SHP77 treated with DMSO at 0.1 percent for 48 hours (cell line): ENCODE data around the gene NCOA3.

Source experiments
- DNase-seq: peaks from one replicate; lab custom pipeline; 2025; lab: John Stamatoyannopoulos, UW

NCOA3 gene

DNA sequence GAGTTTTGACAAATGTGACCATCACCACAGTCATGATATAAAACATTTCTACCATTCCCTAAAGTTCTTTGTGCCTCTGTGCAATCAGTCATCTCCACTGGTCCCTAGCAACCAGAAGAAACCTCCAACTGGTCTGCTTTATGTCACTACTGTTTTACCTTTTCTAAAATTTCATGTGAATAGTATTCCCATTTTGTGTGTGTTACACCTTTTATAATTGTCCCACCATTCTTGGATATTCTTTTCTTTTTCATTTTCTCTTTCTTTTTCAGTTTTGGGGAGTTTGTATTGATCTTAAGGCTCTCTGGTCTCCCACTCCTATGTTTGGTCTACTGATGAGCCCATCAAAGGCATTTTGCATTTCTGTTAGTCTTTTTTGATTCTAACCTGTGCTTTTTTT is 95.4 kb downstream of the NCOA3 start:
- no peak for DNase-seq

DNA sequence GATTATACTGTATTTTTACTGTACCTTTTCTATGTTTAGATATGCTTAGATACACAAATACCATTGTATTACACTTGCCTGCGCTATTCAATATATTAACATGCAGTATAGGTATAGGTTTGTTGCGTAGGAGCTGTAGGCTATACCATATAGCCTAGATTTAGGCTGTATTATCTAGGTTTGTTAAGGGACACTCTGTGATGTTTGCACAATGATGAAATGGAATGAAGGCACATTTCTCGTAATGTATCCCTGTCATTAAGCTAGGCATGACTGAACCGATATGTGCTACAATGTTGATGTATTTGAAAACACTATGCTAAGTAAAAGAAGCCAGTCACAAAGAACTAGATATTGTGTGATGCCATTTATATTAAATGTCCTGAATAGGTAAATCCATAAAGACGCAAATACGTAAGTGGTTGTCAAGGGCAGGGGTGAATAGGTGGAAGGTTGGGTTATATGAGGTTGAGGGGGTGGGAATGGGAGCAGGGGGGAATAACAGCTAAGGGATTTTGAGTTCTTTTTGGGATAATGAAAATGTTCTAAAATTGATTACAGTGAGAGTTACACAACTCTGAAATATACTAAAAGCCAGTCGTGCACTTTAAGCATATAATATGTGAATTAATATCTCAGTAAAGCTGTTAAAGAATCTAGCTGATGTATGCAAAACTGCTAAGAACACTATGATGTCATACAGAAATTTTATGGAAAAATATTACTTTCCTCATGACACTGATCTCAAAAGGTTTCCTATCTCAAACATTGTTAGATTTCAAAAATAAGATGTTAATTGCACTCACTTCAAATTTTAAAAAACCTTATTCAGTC is 97.4 kb downstream of the NCOA3 start:
- no peak for DNase-seq

DNA sequence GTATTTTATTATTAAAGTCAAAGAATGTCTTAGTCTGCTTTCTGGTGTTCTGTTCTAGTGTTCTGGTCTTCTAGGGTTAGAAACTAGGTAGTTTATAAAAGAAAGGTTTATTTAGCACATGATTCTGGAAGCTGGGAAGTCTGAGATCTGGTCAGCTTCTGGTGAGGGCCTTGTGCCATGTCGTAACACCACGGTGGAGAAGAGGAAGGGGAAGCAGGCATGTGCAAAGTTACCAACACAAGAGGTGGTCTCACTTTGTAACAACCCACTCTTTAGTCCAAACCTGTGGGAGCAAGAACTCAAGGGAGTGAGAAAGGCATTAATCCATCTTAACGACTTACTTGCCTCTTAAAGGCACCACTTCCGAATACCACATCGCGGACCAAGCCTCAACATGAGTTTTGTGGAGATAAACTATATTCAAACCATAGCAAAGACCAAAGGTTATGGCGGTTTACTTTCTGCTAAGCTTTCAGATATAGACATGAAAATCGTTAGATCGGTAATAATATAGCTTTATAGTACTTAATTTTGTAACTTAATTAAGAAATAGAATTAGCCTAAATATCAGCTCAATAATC is 99.4 kb downstream of the NCOA3 start:
- no peak for DNase-seq

DNA sequence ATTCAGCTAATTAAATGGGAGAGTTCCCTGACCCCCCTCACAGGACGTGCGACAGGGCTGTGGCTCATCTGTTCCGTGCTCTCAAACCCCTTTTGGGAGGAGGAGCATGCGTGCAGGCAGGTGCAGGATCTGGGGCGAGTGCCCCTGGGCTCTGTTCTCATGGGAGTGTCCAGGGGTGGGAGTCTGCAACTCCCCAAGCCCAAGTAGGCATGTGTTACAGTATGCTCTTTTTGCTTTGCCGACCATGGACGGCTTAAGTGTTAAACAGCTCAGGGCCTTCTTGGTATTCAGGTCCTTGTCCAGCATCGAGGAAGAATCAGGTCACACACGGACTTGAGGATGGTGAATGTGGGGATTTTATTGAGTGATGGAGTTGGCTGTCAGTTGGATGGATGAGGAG is 101.6 kb downstream of the NCOA3 start:
- DNase-seq: no peak

DNA sequence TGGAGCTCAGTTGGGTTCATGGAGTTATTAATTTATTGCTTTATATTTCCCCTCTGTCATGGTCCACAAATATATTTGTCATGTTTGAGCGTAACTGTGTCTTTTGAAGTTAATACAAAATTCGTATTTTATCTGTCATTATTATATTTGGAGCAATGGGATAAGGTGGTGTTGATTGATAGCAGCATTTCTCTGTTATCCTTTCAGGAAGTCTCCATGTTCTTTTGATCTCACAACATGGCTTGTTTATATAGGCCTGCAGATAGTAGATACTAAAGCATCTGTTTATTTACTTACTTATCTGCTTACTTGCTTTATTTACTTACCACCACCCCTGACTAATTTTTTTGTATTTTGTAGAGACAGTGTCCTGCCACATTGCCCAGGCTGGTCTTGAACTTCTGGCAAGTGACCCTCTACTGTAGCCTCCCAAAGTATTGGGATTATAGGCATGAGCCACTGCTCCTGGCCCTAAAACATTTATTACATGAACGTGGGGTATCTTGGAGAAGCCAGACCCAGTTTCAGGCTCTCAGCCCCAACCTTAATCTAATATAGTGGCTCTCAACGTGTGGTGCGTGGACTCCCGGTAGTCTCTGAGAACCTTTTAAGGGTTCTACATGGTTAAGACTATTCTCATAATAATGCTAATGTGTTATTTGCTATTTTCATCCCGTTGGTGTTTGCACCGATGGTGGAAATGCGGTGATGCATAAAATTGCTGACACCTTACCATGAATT is 104.2 kb downstream of the NCOA3 start:
- no peak for DNase-seq

DNA sequence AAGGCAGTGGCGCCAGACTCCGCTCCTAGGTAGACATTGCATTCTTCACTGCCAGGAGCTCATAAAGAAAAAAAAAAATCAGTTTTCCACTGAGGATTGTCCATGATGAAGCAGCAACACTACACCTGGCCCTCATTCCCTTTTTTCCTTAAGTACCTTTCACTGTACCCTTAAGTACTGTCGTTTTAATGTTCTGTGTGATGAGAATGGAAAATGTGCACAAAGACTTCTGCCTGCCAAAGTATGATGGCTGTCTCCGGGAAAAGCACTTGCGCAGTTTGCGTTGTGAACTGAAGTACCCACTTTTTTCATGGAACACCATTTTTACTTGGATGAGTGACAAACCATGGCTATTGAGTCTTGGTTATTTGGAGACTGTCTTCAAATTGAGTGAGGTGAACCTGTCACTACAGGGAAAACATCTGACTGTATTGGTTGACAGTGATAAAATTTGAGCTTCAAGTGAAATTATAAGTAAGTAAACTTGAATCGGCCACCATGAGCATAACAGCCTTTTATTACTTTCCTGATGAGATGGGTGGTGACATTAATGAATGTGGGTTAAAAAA is 104.8 kb downstream of the NCOA3 start:
- no peak for DNase-seq

DNA sequence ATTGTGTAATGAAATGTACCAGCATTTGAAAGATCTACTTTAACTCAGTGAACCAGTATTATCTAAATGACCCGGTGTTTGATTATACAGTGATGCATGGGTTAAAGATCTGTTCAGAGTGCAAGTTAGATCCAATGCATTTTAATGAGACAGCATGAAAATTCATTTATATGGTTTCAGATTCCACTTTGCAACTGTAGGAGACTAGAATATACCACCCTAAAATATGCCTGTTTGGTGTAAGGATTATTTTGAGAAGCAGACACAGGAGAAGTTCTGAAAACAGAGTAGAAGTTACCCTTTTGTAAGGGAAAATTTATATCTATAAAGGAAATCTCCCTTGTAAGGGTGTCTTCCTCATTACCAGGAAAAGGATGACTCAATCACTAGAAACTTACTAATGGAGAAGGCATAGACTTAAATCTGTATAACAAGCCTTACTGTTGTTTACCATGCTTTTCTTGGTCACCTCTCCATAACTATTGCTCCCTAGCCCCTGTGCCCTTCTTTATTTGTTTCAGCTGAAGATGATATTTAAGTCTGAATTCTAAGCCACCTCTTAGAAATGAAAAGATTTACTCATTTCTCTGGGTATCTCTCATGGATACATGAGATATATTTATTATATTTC is 105.4 kb downstream of the NCOA3 start:
- no peak for DNase-seq

- no peak for DNase-seq
These were observed 107.3 kb downstream of the NCOA3 start for GRCh38 chr20:47609001-47609400.

DNA sequence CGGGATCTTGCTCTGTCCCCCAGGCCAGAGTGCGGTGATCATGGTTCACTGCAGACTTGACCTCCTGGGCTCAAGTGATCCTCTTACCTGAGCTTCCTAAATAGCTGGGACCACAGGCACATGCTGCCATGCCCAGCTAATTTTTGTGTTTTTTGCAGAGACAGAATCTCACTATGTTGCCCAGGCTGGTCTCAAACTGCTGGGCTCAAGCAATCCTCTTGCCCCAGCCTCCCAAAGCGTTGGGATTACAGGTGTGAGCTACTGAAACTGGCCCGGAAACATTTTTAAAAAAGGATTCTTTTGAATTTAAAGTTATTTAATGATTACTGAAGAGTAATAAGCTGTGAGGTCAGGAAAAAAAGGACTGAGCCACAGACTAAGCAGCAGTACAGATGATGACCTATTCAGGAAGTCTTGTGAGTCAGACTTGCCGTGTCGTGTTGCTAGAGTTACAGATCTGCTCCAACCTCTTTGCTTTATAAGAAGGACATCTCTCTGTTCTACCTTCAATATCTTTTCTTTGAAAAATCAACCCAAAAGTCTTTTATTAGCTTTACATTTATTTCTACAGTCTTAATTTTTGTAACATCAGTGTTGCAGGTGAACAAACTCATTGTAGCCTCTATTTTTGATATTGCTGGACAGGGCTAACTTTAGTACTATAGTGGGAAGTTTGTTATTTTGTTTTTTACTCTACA is 108.7 kb downstream of the NCOA3 start:
- no peak for DNase-seq

DNA sequence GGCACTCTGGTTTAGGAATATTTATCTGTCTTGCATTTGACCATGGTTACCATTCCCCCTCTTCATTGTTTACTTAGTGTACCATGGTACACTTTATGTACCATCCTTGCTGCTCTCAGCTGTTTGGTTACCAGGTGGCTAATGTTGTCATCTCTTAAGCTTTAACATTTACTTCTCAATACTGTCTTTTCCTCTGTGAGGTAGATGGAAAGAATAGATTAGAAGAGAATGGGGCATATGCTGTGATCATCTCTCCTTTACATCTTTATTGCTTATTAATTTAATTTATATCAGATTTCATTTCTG is 109.2 kb downstream of the NCOA3 start:
- DNase-seq: no peak

GRCh38 chr20:47611785-47612184 is 110.1 kb downstream of the NCOA3 start:
- no peak for DNase-seq

DNA sequence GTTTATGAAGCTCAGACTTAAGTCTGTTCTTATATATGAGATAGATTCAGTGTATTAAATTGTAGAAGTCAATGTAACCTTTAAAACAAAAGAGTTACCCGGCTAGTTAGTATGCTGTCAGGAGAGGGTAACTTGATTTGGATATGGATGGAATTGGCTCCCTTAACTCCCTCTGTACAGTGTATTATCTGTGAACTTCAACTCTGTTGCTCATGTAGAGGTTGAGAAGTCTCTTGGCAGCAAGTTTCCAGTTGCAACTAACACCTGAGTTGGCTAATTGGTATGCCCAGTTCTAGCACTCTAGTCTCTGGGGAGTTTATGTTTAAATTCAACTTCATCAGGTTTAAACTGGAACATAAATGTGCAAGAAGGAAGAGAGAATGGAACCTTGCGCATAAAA is 111.0 kb downstream of the NCOA3 start:
- no peak for DNase-seq

- no peak for DNase-seq
These were observed 113.1 kb downstream of the NCOA3 start for GRCh38 chr20:47614703-47615309.

DNA sequence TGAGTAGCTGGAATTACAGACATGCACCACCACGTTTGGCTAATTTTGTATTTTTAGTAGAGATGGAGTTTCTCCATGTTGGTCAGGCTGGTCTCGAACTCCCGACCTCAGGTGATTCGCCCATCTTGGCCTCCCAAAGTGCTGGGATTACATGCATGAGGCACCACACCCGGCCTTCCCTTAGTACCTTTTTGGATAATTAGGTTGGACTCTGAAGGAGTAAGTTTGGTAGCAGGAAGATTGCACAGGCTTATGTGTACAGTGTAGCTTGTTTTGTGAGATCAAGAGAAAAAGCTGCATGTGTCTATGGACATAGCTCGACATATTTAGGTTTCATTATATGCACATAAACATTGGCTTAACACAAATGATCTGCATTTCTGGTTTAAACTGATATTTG is 116.8 kb downstream of the NCOA3 start:
- DNase-seq: no peak

- DNase-seq: no peak
These were observed 119.4 kb downstream of the NCOA3 start for GRCh38 chr20:47620808-47621805.

DNA sequence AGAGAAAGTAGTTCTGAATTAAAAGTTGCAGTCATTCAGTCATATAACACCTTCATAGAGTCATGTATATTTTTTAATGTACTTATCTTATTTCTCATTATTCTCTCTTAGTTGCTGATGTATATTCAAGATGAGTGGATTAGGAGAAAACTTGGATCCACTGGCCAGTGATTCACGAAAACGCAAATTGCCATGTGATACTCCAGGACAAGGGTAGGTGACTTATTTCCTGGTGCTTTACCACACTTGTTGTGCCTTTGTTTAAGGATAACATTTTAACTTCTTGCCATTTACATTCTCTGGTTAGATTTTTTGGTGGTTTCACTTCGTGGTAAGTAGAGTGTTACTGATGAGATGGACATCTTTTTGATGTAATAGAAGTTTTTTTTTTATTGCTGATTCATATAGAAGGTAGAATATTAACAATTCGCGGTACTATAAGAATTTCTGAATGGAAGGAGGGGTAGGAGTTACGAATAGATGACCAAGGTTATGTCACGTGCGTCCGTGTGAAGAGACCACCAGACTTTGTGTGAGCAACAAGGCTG is 120.5 kb downstream of the NCOA3 start:
- DNase-seq: no peak

DNA sequence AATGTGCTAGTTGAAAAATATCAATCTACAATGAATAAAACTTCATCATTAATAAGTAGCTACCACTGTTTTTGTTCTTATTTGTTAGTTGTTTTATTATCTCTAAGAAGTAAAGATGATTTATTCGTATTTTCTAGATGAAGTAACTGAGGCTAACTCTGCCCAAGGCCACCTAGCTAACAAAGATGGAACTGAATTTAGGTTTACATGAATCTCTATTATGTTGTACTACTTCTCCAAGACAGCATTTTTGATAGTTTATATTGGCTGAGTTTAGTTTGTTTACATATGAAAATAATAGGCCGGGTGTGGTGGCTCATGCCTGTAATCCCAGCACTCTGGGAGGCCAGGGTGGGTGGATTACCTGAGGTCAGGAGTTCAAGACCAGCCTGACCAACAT is 121.5 kb downstream of the NCOA3 start:
- no peak for DNase-seq

- DNase-seq: no peak
These were observed 125.9 kb downstream of the NCOA3 start for GRCh38 chr20:47627540-47627939.

GRCh38 chr20:47629907-47630306 is 128.2 kb downstream of the NCOA3 start:
- DNase-seq: no peak

DNA sequence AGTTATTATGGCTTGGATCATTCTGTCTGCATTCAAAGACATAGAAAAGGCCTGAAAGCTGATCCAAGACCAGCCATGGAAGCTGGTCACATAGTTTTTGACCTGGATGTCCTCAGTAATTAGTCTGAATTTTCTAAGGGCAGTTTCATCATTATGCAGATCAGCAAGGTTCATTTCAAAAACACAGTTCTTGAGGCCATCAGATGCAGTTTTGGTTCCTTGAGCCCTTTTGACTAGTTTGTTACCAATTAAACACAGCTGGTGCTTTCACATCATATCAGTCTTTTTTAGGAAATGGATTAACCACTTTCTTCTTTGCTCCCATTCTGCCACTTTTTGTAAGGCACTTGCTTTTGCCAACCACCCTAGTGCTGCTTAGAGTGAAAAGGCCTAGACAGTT is 129.4 kb downstream of the NCOA3 start:
- DNase-seq: no peak
